HEK293T (cell line): ENCODE measurements around the gene WNT2B.

ENCODE experiments used
- ARNT ChIP-seq: fragments of 450-650 bp; IDR thresholded peaks from 2 replicates; pipeline ENCODE4 v1.6.1; 2017; ENCODE audit warnings: mild to moderate bottlenecking
- BHLHE40 ChIP-seq: fragments of 450-650 bp; IDR thresholded peaks from 2 replicates; pipeline ENCODE4 v1.6.1; 2016; ENCODE audit warnings: mild to moderate bottlenecking, moderate library complexity, borderline replicate concordance
- CTBP1 ChIP-seq: fragments of 450-650 bp; IDR thresholded peaks from 2 replicates; pipeline ENCODE4 v1.6.1; 2016; ENCODE audit warnings: borderline replicate concordance
- ELF4 ChIP-seq: fragments of 450-650 bp; IDR thresholded peaks from 2 replicates; pipeline ENCODE4 v1.6.1; 2017; ENCODE audit warnings: antibody characterized with exemption
- FOXA1 ChIP-seq: fragments of 450-650 bp; IDR thresholded peaks from 2 replicates; pipeline ENCODE4 v1.6.1; 2016; ENCODE audit warnings: mild to moderate bottlenecking
- FOXK2 ChIP-seq: fragments of 450-650 bp; IDR thresholded peaks from 2 replicates; pipeline ENCODE4 v1.6.1; 2016; ENCODE audit warnings: mild to moderate bottlenecking
- HDGF ChIP-seq: fragments of 450-650 bp; IDR thresholded peaks from 2 replicates; pipeline ENCODE4 v1.6.1; 2017; ENCODE audit warnings: antibody characterized with exemption, borderline replicate concordance
- L3MBTL2 ChIP-seq: fragments of 450-650 bp; conservative IDR thresholded peaks from 2 replicates; pipeline ENCODE4 v1.6.1; 2016; ENCODE audit warnings: mild to moderate bottlenecking
- LEF1 ChIP-seq: fragments of 450-650 bp; IDR thresholded peaks from 2 replicates; pipeline ENCODE4 v1.6.1; 2017; ENCODE audit warnings: mild to moderate bottlenecking, borderline replicate concordance
- NFRKB ChIP-seq: fragments of 450-650 bp; IDR thresholded peaks from 2 replicates; pipeline ENCODE4 v1.6.1; 2016; ENCODE audit warnings: mild to moderate bottlenecking, moderate library complexity
- SP1 ChIP-seq: fragments of 450-650 bp; IDR thresholded peaks from 2 replicates; pipeline ENCODE4 v1.6.1; 2017
- SUZ12 ChIP-seq: fragments of 450-650 bp; IDR thresholded peaks from 2 replicates; pipeline ENCODE4 v1.6.1; 2016; ENCODE audit warnings: mild to moderate bottlenecking
- TARDBP ChIP-seq: fragments of 450-650 bp; IDR thresholded peaks from 2 replicates; pipeline ENCODE4 v1.6.1; 2016

- no peak for TF ChIP-seq FOXA1
- no peak for TF ChIP-seq SP1
- TF ChIP-seq NFRKB, result no peak
- TF ChIP-seq LEF1, result no peak
- TF ChIP-seq FOXK2, result no peak
- no peak for TF ChIP-seq L3MBTL2
- TF ChIP-seq BHLHE40, result no peak
- no peak for TF ChIP-seq SUZ12
- TF ChIP-seq HDGF, result no peak
- no peak for TF ChIP-seq ELF4
- no peak for TF ChIP-seq ARNT
- TF ChIP-seq CTBP1, result no peak
- no peak for TF ChIP-seq TARDBP
These were observed 20.5 kb downstream of the WNT2B start for GRCh38 chr1:112529301-112529700.
